Measurements from ENCODE around the gene CD7.

CD7 gene

GRCh38 chr17:82357394-82357793 is 40.0 kb upstream of the CD7 start:
- peak overlapping the region; percentile 40; the same call in 1 of the 2 replicates for H3K27ac ChIP-seq
- TF ChIP-seq CTCF (conservative IDR thresholded peaks at IDR 0.05) (no peak), ZFX (IDR thresholded peaks at IDR 0.05) (no peak)

DNA sequence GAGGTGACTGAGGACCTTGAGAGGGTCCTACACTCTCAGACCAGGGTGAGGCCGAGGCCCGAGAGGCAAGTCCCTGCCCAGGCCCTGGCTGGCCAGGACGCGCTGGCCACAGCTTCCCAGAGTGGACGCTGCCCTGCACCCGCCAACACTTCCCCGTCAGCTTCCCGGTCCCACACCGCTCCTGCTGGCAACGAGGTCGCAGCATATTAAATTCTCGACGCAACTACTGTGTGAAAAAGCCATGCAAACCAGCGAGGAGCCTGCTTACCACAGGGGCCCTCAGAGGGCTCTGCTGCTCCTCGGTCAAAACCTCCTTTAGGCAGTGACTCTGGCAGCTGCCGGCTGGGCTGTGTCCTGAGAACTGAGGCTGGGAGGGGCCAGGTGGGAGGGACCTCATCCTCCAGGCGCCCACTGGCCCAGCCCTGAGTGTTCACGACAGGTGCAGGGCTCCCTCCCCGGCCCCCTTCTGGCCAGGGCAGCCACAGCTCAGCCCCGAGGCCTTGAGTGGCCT is 39.5 kb upstream of the CD7 start:
- peak overlapping the region; percentile 40 for H3K27ac ChIP-seq
- TF ChIP-seq CTCF (conservative IDR thresholded peaks at IDR 0.05) (no peak), ZFX (IDR thresholded peaks at IDR 0.05) (no peak)

GRCh38 chr17:82355770-82356427 is 38.5 kb upstream of the CD7 start:
- TF ChIP-seq ZFX (IDR thresholded peaks at IDR 0.05): no peak

GRCh38 chr17:82354804-82355308 is 37.4 kb upstream of the CD7 start:
- peak overlapping the region; percentile 40 for H3K27ac ChIP-seq
- TF ChIP-seq CTCF (conservative IDR thresholded peaks at IDR 0.05) (no peak), ZFX (IDR thresholded peaks at IDR 0.05) (no peak)

More at GRCh38 chr17:82355770-82356427, 38.5 kb upstream of the CD7 start:
- H3K27ac ChIP-seq: peak overlapping the region; percentile 40

GRCh38 chr17:82353484-82353883 is 36.1 kb upstream of the CD7 start:
- TF ChIP-seq ZFX (IDR thresholded peaks at IDR 0.05) (no peak), CTCF (conservative IDR thresholded peaks at IDR 0.05) (no peak)
- H3K27ac ChIP-seq: no peak overlapping the region; the same call in 1 of the 2 replicates

DNA sequence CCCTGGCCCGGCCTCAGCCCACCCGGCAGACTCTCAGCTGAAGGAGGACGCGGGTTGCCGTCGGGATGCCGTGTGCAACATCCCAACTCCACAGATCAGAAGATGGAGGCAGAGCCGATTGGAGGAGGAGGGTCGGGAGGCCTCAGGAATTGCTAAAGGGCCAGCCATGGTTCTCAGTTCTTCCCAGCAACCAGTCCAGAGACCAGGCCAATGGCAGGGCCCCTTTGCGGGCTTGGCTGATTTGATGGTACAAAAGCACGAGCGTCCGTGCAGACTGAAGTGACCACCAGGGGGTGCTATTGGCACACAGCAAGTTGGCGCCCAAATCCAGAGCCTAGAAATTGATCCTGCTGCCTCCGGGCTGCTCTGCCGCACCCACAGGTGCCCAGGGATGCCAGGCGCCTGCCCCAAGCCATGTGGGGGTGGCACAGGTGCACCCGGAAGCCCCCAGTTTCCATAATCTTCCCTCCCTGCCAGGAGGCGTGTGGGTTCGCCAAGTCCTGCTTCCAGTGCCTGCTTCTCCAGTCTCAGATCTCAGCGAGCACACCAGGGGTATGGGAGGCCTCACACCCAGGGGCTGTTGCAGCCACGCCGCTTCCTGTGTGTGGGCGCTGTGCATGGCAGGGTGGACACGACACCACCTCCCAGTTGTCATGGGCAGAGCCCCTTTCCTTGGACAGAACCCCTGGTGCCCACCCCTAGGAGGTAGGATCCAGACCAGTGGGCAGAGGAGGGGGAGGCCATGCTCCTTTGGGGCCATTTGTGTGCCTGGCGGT is 34.5 kb upstream of the CD7 start:
- no peak overlapping the region for H3K27ac ChIP-seq
- TF ChIP-seq CTCF (conservative IDR thresholded peaks at IDR 0.05) (peak; percentile 97), ZFX (IDR thresholded peaks at IDR 0.05) (no peak)

DNA sequence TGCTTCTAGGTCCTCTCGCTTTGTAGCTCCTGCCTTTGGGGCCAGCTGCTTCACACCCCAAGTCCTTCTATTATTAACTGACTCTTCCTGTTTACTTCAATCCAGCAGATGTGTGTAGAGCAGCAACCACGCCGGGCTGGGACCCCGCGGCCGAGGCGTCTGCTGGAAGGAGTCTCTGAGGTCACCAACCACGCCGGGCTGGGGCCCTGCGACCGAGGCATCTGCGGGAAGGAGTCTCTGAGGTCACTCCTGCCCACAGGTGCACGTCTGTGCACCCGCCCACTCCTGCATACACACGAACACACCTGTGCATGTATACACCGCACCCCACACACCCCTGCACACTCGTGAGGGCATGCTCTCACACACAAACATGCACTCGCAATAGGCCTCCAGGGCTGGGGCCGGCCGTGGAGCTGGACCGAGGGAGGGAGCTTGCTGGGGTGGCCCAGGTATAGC is 33.9 kb upstream of the CD7 start:
- H3K27ac ChIP-seq: no peak overlapping the region
- TF ChIP-seq CTCF (conservative IDR thresholded peaks at IDR 0.05) (no peak), ZFX (IDR thresholded peaks at IDR 0.05) (no peak)

Data from C4-2B (cell line).